ENCODE data around the gene TFCP2L1.

- TF ChIP-seq POLR2A (IDR thresholded peaks at IDR 0.05; ENCODE audit: low read depth, low read length) (no peak), POLR2AphosphoS5 (IDR thresholded peaks at IDR 0.05; ENCODE audit: low read depth, low read length) (no peak), TAF1 (IDR thresholded peaks at IDR 0.05; ENCODE audit: borderline replicate concordance, low read depth, low read length) (no peak)
These were observed 67.4 kb downstream of the TFCP2L1 start for GRCh38 chr2:121217627-121218026.
